Hair follicle dermal papilla cell (primary cell): Measurements from ENCODE around the gene TIAM2. TPM values are rescaled to one million over a fixed set of nuclear protein-coding genes. Genes with fewer than 3 reads are reported as not detected.

Experiments
- total RNA-seq: library from RNA; depleted of rRNA; stranded (reverse); fragments of >200 nt; gene quantifications from 2 replicates; pipeline ENCODE4 v1.2.3, GENCODE V29; 2012

The TIAM2 gene
- total RNA-seq, result 20.6 and 30.7 TPM in 2 replicates

GRCh38 chr6:154995254-154996015, at the start of gene TIAM2:
TSS of gene TIAM2 (plus strand) at chr6:154995315. CDS start at chr6:155129224, 133,909 bp downstream.

GRCh38 chr6:155263373-155264063, 268.4 kb downstream of the TIAM2 start, which contains the start of gene CLDN20:
TSS of gene CLDN20 (plus strand) at chr6:155264013. CDS start at chr6:155275720, 11,707 bp downstream.

